GM12892 (cell line): ENCODE data around the gene COL26A1.

Experiments used
- POLR2AphosphoS5 ChIP-seq: IDR thresholded peaks from 2 replicates; pipeline ENCODE4 v1.6.1; 2011; ENCODE audit warnings: low read depth, low read length, control low read depth
- TAF1 ChIP-seq: IDR thresholded peaks from 2 replicates; pipeline ENCODE4 v1.6.1; 2011; ENCODE audit warnings: low read depth, mild to moderate bottlenecking, control low read depth, low read length, borderline replicate concordance

GRCh38 chr7:101558742-101559325 lies 196.2 kb downstream of the COL26A1 start:
- TF ChIP-seq TAF1, result no peak
- TF ChIP-seq POLR2AphosphoS5, result no peak
